HepG2 (cell line): Measurements from ENCODE around the gene GRM8.

Source experiments
- MAFK ChIP-seq, 2 experiments: IDR thresholded peaks in 1 of 2; conservative IDR thresholded peaks in 1 of 2; 2 replicates each; pipeline ENCODE4 v1.6.1; 2011; ENCODE audit warnings: improper control_type of control experiment in 2 of 2, low read length in 2 of 2
- NAIF1 ChIP-seq: sonication (generic); formaldehyde crosslinking; IDR thresholded peaks from 2 replicates; pipeline ENCODE4 v1.5.0; 2020; ENCODE audit warnings: mild to moderate bottlenecking, missing genetic modification reagents, borderline replicate concordance
- YY1 ChIP-seq: IDR thresholded peaks from 2 replicates; pipeline ENCODE4 v1.6.1; 2011; ENCODE audit warnings: low read length, low read depth, moderate library complexity, mild to moderate bottlenecking; ENCODE audit not compliant: insufficient read depth, insufficient replicate concordance
- TF ChIP-seq, protein P1 (sequence below): sonication (generic); formaldehyde crosslinking; IDR thresholded peaks from 2 replicates; pipeline ENCODE4 v1.4.0; 2020; ENCODE audit warnings: missing genetic modification reagents, borderline replicate concordance

DNA sequence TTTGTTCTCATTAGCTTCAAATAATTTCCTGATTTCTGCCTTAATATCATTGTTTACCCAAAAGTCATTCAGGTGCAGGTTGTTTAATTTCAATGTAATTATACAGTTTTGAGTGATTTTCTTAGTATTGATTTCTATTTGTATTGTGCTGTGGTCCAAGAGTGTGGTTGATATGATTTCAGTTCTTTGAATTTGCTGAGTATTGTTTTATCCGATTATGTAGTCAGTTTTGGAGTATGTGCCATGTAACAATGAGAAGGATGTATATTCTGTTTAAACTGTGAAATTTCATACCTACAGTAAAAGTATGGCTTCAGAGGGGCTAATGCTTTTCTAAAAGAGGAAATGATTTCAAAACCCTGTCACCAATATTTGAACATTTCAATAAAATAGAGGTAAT is 17.4 kb upstream of the GRM8 start:
- TF ChIP-seq, protein P1, sequence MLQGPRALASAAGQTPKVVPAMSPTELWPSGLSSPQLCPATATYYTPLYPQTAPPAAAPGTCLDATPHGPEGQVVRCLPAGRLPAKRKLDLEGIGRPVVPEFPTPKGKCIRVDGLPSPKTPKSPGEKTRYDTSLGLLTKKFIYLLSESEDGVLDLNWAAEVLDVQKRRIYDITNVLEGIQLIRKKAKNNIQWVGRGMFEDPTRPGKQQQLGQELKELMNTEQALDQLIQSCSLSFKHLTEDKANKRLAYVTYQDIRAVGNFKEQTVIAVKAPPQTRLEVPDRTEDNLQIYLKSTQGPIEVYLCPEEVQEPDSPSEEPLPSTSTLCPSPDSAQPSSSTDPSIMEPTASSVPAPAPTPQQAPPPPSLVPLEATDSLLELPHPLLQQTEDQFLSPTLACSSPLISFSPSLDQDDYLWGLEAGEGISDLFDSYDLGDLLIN (CRISPR knock-in tag): no peak
- TF ChIP-seq YY1: no peak
- peak; percentile 63 to 65 for TF ChIP-seq MAFK (conservative IDR thresholded peaks at IDR 0.05 in 1 of 2, IDR thresholded peaks at IDR 0.05 in 1 of 2; ENCODE audit: low read length in 2 of 2)
- no peak for TF ChIP-seq NAIF1 (CRISPR knock-in tag)
